GM19043 (cell line): ENCODE measurements around the gene NPM1.
"Not testable (repeated sequence)": the region's sequence is repeated elsewhere in the genome, so short reads cannot be mapped to it uniquely, and the experiment has no call there.

ENCODE experiments used
- ATAC-seq: cut with Tn5 transposase; IDR thresholded peaks from one replicate; pipeline ENCODE4 v1.9.1; 2021; ENCODE audit warnings: low read depth; ENCODE audit not compliant: unreplicated experiment

NPM1 gene

GRCh38 chr5:171387345-171387969 lies at the start of gene NPM1:
TSS of gene NPM1 (plus strand) at chr5:171387849. CDS start at chr5:171387949, 100 bp downstream.
- peak; percentile 77 for ATAC-seq

GRCh38 chr5:171340042-171340441 lies 47.6 kb upstream of the NPM1 start:
- ATAC-seq: no peak

- ATAC-seq: no peak
These were observed 47.2 kb upstream of the NPM1 start for GRCh38 chr5:171340491-171340890.

GRCh38 chr5:171342362-171343111 lies 45.1 kb upstream of the NPM1 start:
- ATAC-seq: peak; percentile 79

GRCh38 chr5:171344936-171345608 lies 42.6 kb upstream of the NPM1 start:
- ATAC-seq: no peak

GRCh38 chr5:171351536-171352073 lies 36.0 kb upstream of the NPM1 start:
- no peak for ATAC-seq

GRCh38 chr5:171355302-171355724 lies 32.3 kb upstream of the NPM1 start:
- ATAC-seq: peak; percentile 90

GRCh38 chr5:171357843-171358242 lies 29.8 kb upstream of the NPM1 start:
- ATAC-seq: no peak

- ATAC-seq: not testable (repeated sequence)
These were observed 26.5 kb upstream of the NPM1 start for GRCh38 chr5:171361151-171361550.

- not testable (repeated sequence) for ATAC-seq
These were observed 24.4 kb upstream of the NPM1 start for GRCh38 chr5:171363249-171363648.

- peak; percentile 76 for ATAC-seq
These were observed 23.8 kb upstream of the NPM1 start for GRCh38 chr5:171363846-171364245.

GRCh38 chr5:171365351-171365750 lies 22.3 kb upstream of the NPM1 start:
- ATAC-seq: no peak

- no peak for ATAC-seq
These were observed 21.0 kb upstream of the NPM1 start for GRCh38 chr5:171366645-171367044.

- ATAC-seq: no peak
These were observed 20.0 kb upstream of the NPM1 start for GRCh38 chr5:171367424-171368370.

GRCh38 chr5:171369056-171369455 lies 18.6 kb upstream of the NPM1 start:
- no peak for ATAC-seq

GRCh38 chr5:171369898-171370297 lies 17.8 kb upstream of the NPM1 start:
- no peak for ATAC-seq

- ATAC-seq: not testable (repeated sequence)
These were observed 16.8 kb upstream of the NPM1 start for GRCh38 chr5:171370881-171371280.

- ATAC-seq: no peak
These were observed 16.3 kb upstream of the NPM1 start for GRCh38 chr5:171371326-171371725.

- ATAC-seq: no peak
These were observed 7.7 kb upstream of the NPM1 start for GRCh38 chr5:171379961-171380360.

- ATAC-seq: not testable (repeated sequence)
These were observed 3.2 kb upstream of the NPM1 start for GRCh38 chr5:171384416-171384815.
